Amygdala (tissue), 56 donors: ENCODE measurements around the gene HMCN2.

ENCODE experiments used
- DNase-seq, 56 donors: peaks; one replicate each; lab custom pipeline; 2025; lab: John Stamatoyannopoulos, UW

HMCN2 gene

DNA sequence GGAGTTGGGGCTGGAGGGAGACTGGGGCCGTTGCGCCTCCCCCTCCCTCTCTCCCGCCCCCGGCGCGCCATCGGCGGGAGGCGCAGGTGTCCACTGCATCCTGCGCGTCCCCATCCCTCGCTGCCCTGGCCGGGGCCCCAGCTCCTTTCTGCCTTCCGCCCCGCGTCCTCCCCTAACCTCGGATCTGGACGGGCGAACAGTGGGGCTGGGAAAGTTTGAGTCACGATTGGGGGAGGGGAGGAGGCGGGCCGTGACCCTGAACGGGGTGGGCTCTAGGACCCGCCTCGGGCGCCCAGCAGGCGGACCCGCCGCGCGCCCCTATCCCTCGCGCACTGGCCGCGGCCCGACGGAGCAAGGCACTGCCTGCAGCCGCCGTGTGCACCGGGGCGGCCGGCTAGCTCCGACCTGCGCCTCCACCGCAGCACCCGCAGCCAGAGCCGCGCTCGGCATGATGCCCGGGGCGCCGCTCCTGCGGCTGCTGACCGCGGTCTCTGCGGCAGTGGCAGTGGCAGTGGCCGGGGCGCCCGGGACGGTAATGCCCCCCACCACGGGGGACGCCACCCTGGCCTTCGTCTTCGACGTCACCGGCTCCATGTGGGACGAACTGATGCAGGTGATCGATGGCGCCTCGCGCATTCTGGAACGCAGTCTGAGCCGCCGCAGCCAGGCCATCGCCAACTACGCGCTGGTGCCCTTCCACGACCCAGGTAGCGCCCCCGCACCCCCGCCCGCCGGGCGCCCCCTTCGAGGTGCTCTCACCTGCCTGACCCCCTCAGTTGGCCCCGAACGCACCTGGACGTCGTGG, at the start of gene HMCN2:
TSS of gene HMCN2 (plus strand) at position 330 of the 805 bp plus-strand sequence. CDS start at position 449, 119 bp downstream.
- DNase-seq: no peak

DNA sequence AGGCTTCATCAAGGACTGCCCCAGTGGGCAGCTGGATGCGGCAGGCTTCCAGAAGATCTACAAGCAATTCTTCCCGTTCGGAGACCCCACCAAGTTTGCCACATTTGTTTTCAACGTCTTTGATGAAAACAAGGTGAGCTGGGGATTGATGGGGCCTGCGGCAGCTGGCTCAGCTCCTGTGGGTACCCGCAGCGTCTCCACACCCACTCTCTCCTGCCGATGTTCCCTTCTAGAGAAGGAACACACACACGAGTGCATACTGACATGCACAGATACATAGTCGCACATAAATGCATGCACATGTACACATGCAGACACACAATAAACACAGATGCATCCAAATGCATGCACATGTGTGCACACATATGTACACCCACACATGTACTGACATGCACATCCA, 47.7 kb upstream of the HMCN2 start:
- no peak for DNase-seq

DNA sequence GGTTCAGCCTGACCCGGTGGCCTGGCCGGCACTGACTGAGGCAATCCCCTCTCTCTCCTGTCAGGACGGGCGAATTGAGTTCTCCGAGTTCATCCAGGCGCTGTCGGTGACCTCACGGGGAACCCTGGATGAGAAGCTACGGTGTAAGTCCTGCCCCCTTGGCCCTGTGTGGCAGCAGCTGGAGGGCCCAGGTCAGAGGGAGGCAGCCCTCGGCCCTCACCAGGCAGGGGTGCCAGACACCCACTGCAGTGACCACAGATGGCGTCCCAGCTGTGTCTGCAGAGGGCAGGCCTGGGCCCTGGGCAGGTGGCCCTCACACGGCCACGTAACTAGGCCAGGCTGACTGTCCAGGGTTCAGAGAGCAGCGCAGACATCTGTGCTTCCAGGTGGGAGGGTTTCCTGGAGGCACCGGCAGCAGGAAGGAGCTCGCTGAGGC, 45.9 kb upstream of the HMCN2 start:
- DNase-seq: no peak

GRCh38 chr9:130220352-130220751, 45.2 kb upstream of the HMCN2 start:
- no peak for DNase-seq

- no peak for DNase-seq
Measured at GRCh38 chr9:130222833-130223232, 42.7 kb upstream of the HMCN2 start.

GRCh38 chr9:130225071-130225470, 40.5 kb upstream of the HMCN2 start:
- DNase-seq: no peak

GRCh38 chr9:130225586-130225985, 40.0 kb upstream of the HMCN2 start:
- DNase-seq: no peak

- DNase-seq: no peak
Measured at GRCh38 chr9:130226112-130226511, 39.4 kb upstream of the HMCN2 start.

DNA sequence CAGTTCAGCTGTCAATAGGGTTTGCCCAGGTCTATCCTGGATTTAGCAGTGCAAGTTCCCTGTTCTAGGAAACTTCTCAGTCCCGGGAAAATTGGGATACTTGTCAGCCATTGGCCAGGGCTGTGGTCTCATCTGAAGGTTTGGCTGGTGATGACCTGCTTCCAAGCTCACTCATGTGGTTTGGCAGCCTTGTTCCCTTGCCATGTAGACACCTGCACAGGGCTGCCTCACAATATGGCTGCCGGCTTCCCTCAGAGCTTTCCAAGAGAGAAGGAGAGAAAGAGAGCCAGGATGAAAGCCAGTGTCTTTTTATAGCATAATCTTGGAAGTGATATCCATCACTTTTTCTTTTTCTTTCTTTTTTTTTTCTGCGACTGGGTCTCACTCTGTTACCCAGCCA, 37.7 kb upstream of the HMCN2 start:
- no peak for DNase-seq

DNA sequence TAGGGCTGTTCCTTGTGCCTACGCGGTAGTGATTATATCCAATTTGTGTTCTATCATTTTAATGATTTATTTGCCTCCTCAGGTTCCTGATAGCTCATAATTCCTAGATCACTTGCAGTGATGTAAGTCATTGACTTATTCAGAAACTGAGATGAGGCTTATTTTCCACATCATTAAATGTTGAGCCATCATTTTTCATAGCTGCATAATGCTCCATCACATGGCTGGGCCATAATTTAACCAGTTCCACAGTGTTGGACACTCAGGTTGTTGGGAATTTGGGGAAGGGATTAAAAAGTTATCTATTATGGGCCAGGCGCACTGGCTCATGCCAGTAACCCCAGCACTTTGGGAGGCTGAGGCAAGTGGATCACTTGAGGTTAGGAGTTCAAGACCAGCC, 35.8 kb upstream of the HMCN2 start:
- no peak for DNase-seq

GRCh38 chr9:130230631-130231030, 34.9 kb upstream of the HMCN2 start:
- DNase-seq: no peak

DNA sequence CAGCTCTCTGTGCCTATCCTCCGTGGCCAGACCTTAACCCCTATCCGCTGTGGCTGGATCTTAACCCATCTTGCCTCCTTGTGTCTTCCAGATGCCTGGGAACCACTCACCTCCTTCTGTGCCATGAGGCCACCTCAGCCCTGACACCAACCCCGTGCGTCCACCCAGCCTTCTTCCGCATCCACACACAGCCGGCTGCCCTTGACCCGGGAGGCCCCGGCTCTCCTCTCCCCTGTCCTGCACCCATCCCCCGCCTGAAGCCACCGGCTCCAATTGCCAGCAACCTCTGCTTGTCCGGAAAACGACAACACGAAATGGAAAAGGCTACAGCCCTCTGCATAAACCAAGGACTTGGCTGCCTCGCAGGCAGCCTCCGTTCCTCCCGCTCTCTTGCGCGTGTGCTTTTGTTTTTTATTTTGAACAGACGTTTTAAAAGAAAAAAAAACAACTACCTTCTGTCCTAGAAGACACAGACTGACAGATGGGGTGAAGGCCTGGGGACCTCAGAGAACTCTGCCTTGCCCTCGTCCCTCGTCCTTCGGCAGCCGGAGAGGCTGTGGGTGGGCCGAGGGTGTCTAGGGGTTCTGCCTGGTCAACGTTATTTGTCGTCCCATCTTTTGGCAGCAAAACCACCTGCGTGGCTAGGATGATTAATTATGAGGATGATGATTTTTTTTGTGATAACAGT, 32.5 kb upstream of the HMCN2 start:
- no peak for DNase-seq

GRCh38 chr9:130233587-130233945, 32.0 kb upstream of the HMCN2 start:
- no peak for DNase-seq

- no peak for DNase-seq
Measured at GRCh38 chr9:130234340-130235260, 31.0 kb upstream of the HMCN2 start.

DNA sequence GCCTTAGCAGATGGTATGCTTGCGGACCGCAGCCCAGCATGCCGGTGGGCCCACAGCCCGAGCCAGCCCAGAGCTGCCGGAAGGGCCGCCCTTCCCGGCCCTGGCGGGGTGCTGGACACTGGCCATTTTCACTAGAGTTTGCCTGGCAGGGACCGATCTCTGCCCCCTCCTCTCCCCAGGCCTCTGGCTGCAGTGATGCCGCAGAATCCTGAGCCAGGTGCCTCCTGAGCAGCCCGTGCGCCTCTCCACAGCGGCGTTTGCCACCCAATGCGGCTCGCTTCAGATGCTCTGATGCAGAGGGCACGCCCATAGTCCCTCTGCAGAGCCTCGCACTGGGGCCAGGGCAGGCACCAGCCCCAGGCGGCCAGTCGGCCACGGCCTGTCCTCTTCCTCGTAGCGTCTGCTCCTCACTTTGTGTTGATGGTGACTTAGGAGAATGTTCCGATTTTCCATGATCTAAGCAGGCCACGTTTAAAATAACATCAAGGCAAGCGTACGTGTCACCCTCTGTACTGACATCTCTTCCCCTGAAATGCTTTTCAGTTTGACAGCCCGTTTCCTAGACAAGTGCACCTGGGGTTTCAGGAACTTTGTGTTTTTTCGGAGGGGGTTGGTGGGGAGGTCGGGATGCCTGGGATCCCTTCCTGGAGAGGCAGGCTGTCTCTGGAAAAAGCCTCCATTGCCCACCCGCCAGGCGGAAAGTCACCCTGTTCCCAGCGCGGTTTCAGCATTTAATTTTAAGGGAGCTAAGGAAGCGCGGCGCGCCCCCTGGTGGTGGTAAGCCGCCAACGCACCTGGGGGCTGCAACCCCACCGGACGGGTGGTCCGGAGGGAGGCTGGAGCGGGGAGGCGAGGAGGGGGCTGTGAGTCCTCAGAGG, 29.8 kb upstream of the HMCN2 start:
- DNase-seq: peak in 39 of 56 donors; percentile 18 to 75 (median 39)

DNA sequence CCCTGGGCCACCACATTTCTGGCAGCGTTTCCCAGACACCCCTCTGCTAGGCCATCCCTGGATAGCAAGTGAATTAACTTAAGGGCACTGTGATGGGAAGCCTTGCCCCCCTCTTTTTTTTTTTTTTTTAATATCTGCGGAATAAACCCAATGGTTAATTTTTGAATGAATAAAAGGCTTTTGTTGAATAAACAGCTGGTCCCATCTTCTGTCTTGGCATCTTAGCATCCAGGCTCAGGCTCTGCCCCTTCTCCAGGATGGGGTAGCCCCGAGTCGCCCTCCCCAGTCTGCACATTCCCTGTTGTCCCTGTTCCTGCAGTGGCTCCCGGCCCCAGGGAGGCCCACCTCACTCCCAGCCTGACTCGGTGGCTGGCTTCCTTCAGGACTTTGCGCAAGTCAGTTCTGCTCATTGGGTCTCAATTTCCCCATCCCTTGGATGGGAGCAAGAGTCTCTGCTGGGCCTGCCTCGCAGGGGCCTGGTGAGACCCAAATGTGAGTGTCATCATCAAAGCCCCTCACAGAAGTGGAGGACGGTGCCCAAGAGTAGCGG, 29.0 kb upstream of the HMCN2 start:
- DNase-seq: no peak

DNA sequence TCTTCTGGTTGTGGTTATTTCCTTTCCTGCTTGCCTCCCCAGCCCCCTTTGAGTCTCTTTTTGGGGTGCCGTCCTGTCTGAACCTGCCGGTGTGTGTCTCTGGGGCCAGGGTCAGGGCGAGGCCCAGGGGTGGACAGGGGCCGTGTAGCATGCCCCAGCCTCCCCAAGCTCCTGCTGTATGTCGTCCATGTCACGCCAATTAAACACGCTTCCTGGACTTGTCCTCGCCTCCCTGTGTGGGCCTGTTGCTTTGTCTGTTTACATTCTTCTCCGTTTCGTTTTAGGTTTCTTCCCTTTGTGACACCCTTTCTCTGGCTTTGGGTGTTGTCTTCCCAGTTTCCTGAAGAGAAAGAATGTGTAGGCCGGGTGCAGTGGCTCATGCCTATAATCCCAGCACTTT, 28.5 kb upstream of the HMCN2 start:
- no peak for DNase-seq

DNA sequence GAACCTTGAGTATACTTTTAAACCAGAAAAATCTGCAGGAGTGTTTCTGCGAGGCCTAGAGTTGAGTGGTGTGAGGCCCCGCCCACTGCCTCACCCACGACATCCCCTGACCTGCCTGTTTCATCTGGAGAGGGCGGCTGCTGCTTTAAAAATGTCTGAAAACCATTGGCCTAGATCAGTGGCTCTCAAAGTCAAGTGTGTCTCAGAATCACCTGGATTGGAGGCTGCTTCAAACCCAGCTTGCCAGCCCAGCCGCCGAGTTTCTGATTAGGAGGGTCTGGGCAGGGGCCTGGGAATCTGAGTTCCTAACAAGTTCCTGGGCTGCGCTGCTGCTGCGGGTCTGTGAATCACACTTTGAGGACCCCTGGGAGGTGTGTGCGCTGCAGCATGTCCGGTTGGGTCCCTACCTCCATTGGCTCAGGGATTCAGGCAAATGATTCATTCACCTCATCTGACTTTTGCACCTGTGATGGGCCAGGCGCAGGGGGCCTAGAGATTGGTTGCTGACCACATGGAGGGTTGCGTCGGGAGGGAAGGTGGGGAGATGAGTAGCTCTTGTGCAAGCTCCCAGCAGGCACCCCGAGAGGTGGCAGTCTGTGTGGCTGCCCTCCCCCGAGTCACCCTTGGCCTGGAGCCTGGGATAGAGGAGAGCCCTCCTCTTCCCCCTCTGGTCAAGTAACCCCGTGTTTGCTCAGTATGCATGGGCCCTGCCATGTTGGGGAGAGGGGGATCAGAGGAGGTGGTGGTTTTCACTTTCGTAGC, 27.6 kb upstream of the HMCN2 start:
- DNase-seq: no peak

DNA sequence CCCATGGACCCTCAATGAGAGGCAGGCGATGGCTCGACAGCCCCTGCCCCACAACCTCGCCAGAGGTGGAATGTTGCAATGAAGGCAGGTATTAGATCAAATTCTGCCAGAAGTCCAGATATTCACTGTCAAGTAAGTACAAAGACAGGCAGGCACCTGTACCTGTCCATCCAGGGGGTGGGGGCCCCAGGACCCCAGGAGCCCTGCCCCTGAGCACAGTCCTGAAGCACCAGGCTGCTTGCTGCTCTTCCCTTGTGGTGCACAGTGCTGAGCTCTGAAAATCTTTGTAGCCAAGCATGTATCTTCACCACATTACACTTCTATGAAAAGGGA, 26.2 kb upstream of the HMCN2 start:
- DNase-seq: no peak
